GM21360 (cell line): Measurements from ENCODE around the gene SEZ6.

Source experiments
- ATAC-seq: cut with Tn5 transposase; IDR thresholded peaks from one replicate; pipeline ENCODE4 v1.9.1; 2021; ENCODE audit warnings: mild to moderate bottlenecking, moderate library complexity; ENCODE audit not compliant: unreplicated experiment

SEZ6 gene

GRCh38 chr17:28956861-28957260, 49.0 kb downstream of the SEZ6 start:
- ATAC-seq: no peak

GRCh38 chr17:28956112-28956511, 49.7 kb downstream of the SEZ6 start:
- ATAC-seq: no peak

GRCh38 chr17:28955408-28955807, 50.4 kb downstream of the SEZ6 start:
- no peak for ATAC-seq

- ATAC-seq: no peak
These were observed 50.9 kb downstream of the SEZ6 start for GRCh38 chr17:28954886-28955285.

- ATAC-seq: no peak
These were observed 52.3 kb downstream of the SEZ6 start for GRCh38 chr17:28953444-28954118.

GRCh38 chr17:28951991-28952975, 53.5 kb downstream of the SEZ6 start:
- ATAC-seq: peak; percentile 43

GRCh38 chr17:28951428-28951990, 54.3 kb downstream of the SEZ6 start, which contains the start of gene PHF12:
TSS of gene PHF12 (minus strand) at chr17:28951518. CDS start at chr17:28950960, 558 bp downstream.
- ATAC-seq: peak; percentile 50

GRCh38 chr17:28950752-28951427, 54.9 kb downstream of the SEZ6 start:
- peak; percentile 0 for ATAC-seq

- no peak for ATAC-seq
These were observed 55.6 kb downstream of the SEZ6 start for GRCh38 chr17:28950017-28950751.

GRCh38 chr17:28949185-28950016, 56.4 kb downstream of the SEZ6 start:
- ATAC-seq: no peak

- ATAC-seq: no peak
These were observed 57.0 kb downstream of the SEZ6 start for GRCh38 chr17:28948873-28949184.

- no peak for ATAC-seq
These were observed 57.5 kb downstream of the SEZ6 start for GRCh38 chr17:28948342-28948741.

- no peak for ATAC-seq
These were observed 58.2 kb downstream of the SEZ6 start for GRCh38 chr17:28947639-28948038.

- no peak for ATAC-seq
These were observed 59.6 kb downstream of the SEZ6 start for GRCh38 chr17:28946239-28946638.

GRCh38 chr17:28944862-28945741, 60.7 kb downstream of the SEZ6 start:
- no peak for ATAC-seq

- no peak for ATAC-seq
These were observed 61.5 kb downstream of the SEZ6 start for GRCh38 chr17:28944343-28944742.

- no peak for ATAC-seq
These were observed 62.9 kb downstream of the SEZ6 start for GRCh38 chr17:28942925-28943324.

- no peak for ATAC-seq
These were observed 64.6 kb downstream of the SEZ6 start for GRCh38 chr17:28941251-28941650.

- ATAC-seq: no peak
These were observed 65.2 kb downstream of the SEZ6 start for GRCh38 chr17:28940675-28941074.
